HT1080 (cell line): ENCODE data around the gene ADCY5. TPM values are rescaled to one million over a fixed set of nuclear protein-coding genes. Genes with fewer than 3 reads are reported as not detected.

Experiments
- DNase-seq: peaks from one replicate; pipeline ENCODE4 v3.0.0-alpha.2; 2015; ENCODE audit warnings: low read depth
- total RNA-seq: library from RNA; depleted of rRNA; stranded (reverse); fragments of >200 nt; shearing (Covaris generic); gene quantifications from 2 replicates; pipeline ENCODE4 v1.2.3, GENCODE V29; 2014

ADCY5 gene
- total RNA-seq, 1 experiment from 2014 or later, result 1.7 TPM

DNA sequence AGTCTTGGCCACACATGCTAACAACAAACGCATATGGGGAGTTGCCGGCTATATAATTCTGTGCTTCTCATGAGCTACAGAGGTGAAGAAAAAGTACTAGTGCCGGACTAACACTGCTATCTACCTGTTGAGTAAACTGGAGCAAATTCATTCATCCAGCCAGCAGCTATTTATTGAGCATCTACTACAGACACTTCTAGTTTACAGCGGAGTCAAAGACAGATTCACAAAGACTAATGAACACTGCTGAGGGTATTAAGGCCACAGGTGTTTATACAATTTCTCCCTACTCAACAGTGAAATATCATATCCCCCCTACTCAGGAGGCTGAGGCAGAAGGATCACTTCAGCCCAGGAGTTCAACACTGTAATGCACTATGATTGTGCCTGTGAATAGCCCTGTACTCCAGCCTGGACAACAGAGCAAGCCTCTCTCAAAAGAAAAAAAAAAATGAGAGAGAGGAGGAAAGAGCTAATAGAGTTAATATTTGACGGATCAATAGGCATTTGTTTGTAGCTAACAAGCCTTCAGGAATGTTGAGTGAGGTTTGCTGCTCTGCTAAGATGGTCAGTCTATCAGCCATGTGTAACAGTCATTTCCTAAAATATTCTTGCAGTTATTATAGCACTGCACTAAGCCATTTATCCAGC is 17.8 kb downstream of the ADCY5 start:
- DNase-seq, result no peak

DNA sequence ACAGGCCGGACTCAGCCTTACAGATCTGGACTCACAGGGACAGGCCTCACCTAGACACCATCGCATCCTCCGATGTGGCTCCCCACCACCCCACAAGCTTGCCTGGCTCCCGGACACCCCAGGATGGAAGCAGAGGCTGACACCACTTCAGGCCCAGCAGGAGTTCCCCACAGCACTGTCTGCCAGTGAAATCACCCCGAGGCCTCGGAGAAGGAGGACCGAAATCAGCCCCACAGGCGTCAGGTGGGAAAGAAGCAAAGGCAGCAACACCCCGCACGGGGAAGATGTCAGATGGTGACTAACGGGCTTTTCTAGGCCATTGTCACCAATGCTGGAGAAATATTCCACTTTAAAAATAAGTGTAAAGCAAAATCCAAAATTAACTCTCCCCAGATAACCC is 18.6 kb downstream of the ADCY5 start:
- DNase-seq, result no peak

DNA sequence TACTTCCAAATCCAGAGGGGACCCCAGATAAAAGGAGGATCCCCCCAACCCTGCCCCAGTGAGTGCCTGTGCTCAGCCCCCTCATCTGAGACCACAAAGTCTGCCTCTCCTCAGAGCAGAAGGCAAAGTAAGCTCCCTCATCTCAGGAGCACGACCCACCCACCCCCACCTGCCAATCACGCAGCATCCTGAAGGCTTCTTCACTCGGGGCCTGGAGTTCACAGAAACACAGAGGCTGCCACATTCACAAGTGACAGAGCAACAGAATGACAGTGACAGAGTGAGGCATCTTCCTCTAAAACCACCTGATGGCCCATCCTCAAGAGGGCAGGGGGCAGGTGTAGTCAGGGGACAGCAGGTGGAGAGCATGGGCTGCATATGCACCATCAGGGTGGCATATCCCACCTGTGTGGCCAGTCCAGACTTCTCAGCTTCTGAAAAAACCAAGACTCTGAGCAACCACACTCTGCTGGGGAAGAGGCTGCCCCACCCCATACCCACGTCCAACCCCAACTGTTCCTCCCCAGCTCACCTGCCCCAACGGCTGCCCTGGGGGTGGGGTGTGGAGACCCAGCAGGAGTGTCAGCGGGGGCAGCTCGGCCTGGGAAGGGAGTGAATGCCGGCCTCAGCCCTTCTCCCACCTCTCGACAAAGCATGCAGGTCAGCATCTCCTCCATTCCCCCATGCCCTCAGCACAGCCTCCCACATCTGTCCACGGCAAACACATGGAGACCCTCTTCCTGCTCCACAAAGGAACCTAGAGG is 19.3 kb downstream of the ADCY5 start:
- no peak for DNase-seq

DNA sequence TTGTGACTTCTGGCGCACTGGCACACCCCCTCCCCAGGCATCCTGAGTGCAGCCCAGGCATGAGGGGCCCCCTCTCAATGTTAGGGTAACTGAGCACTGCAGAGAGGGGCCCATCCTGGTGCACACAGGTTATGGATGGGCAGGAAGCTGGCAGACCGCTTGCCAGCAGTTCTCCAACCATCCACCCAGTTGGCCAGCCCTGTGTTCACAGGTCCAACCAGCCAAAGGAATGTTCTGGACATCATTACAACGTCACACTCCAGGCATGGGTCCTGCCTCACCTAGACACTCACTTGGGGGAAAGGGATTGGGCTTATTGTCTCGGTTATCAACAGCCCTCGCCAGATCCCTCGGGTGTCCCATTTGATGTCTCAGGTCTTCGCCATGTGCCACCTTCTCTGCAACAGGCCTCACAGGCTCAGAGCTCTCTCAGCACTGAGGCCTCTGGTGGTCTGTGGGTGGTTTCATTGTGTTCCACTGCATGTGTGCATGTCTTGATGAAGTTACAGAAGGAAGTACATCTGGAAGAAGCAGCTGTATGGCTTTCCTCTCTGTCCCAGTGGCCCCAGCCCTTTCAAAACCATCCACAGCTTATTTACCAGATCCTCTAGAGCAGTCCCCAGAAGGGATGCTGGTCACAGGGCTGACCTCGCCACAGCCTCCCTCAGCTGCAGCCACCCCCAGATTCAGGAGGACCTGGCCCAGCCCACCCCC is 23.7 kb downstream of the ADCY5 start:
- no peak for DNase-seq

DNA sequence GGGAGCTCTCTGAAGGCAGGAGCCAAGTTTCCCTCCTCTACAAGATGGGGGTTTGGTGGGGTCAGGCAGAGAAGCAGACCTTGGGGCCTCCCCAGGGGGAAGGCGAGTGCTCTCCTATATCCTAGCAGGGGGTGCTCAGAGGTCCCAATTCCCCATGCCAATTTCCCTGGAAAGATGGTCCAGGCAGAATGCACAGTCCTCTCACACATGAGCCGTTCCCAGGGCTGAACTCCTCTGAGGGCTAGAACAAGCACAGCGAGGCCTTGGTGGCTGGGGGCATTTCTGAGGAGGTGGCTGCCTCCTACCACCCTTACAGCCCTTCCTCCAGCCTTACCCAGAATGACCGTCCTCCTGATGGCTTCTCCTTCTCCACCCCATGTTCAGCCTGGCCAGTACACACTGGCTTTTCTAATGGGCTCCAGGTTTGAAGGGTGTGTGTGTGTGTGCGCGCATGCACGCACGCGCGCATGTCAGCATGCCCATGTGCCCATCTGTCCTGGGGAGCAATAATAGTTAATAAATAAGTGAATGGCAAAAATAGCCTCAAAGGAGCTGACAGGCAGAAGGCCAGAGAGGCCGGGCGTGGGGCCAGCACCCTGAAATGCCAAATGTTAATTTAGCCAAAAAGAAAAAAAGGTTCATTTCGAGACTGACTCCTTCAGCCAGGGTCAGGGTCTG is 24.4 kb downstream of the ADCY5 start:
- DNase-seq, result no peak

DNA sequence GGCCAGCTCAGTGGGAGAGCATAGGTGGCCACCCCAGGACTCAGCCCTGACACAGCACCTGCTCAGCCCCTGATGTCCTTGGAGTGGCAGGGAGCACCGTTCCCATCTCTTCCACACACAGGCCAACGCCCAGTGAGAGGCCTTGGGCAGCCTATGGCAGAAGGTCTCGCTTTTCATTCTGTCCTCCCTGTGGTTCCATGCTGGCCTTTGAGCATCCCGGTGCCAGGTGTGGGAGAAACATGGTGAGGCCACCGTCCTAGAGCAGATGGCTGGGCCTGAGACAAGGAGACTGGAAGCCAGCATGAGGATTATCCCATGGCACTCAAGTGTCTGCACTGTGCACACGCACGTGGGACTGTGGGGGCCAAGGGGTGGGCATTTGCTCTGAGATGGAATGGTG is 25.1 kb downstream of the ADCY5 start:
- DNase-seq, result no peak

DNA sequence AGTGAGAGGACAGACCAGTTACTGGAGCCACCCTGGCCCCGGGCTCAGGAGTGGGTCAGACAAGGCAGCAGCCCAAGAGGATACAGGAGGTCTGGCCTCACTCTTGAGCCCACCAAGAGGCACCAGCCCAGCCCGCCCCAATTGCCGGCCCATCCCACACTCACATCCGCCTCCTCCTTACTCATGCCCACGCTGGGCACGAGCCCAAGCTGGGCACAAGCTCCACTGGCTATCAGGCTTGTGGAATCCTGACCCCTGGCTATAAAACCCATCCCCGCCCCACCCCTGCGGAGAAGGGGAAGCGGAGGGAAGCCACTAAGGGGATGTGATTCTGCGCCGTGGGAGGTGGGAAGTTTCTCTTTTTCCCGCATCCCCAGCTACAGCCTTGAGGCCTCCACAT is 25.9 kb downstream of the ADCY5 start:
- DNase-seq, result no peak

DNA sequence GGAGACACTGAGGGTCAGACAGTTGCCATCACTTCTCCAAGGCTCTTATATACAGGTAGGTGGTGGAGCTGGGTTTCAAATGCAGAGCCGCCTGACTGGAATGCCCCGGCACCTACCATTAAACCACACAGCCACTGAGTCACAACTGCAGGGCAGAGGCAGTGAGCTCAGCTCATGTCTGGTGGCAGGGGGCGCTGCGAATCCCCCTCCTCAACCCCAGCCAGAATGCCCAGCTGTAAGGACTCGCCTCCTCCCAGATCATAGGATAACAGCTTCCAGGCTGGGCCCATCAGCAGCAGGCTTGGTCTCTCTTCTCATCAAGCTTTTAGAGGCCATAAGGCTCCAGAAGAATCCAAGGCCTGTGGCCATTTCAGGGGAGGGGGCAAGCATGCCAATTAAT is 26.4 kb downstream of the ADCY5 start:
- no peak for DNase-seq

DNA sequence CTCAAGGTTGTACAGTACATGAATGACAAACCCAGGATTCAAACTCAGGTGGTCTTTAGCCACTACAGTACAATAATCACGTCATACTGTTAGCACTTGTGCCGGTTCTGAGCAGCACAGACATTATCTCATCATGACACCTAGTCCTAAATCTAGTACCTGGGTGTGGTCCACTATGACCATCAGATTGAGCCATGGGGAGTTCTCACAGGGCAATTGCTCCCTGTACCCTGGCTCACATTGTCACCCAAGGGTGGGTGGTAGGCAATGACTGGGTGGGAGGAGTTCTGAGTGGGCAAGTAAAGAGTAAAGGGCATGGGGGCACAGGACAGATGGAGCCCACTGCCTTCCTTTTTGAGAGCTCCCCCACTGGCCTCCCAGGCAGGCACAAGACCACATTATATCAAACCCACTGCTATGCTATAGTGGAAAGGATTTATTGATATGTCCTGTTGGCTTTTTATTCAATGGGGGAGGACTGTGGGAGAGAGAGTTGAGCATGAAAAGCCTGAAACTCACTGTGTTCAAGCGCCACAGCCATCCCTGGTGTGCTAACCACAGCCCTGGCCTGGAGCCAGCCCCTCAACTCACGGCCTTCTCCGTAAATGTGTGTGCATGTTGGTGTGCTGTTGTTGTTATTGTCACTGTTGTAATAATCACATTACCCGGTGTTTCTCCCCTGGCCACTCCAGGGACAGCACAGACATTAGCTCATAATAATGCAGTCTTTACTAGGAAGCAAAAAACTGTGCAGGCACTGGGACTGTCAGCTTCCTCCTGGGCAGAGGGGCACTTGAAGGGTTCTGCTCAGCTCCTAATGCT is 27.3 kb downstream of the ADCY5 start:
- no peak for DNase-seq

DNA sequence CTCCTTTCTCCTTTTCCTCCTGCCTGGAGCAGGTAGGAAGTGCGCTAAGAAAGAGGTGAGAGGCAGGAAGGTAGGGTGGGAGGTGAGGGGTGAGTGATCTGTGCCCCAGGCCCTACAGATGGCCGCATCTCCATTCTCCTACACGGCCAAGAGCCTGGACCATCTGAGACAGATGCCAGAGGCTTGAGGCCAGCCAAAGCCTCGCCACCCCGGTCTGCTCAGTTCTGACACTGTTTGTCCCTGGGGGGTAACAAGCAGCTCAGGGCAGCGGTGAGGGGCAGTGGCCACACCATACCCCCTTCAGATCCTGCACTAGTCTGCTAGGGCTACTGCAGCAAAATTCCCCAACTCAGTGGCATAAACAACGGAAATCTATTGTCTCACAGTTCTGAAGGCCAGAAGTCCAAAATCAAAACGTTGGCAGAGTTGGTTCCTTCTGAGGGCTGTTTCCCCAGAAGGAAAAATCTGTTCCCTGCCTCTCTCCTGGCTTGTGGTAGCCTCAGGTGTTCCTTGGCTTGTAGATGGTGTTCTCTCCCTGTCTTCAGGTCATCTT is 28.4 kb downstream of the ADCY5 start:
- no peak for DNase-seq

DNA sequence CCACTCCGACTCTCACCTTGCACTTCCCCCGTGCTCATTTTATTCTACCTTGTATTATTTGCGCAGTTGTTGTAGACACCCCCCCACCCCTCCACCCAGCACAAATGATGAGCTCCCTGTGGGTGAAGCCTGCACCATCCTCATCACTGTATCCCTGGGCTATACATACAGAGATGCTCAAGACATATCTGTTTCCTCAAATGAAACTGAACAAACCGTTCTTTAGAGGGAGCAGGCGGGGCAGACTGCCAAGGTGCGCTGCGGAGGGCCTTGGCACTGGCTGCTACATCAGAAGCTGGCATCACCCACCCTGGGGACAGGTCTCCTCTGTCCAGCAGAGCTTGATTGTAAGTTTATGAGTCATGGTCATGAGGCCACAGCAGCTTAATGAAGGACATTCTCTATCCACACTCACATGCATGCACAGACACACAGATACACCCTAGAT is 29.0 kb downstream of the ADCY5 start:
- peak; percentile 29 for DNase-seq

DNA sequence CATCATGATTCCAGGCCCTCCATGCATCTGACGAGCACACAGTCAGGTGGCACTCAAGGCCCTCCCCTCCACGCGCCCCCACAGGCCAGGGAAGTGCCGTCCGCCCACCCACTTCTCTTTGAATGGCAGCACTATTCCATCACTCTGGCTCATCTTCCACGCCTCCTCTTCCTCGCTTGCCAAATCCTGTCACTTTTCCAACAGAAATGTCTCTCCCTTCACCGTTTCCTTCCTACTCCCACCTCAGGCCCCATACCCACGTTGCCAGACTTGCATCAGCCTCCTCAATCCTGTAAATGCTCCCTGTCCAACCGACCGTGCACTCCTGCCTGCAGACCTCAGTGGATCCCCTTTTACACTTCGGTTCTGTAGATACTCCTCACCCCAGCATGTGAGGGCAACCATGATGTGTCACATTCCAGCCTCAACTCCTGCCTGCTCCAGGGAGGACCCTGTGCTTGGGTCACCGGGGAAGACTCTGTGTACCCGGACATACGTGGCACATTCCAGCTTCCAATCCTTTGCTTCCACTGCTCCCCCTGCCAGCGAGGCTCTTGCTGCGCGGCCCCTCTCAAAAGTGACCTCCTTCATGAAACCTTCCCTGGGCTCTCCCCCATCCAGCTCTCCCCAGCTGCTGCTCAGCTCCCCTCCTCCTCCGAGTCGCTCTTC is 29.6 kb downstream of the ADCY5 start:
- no peak for DNase-seq

DNA sequence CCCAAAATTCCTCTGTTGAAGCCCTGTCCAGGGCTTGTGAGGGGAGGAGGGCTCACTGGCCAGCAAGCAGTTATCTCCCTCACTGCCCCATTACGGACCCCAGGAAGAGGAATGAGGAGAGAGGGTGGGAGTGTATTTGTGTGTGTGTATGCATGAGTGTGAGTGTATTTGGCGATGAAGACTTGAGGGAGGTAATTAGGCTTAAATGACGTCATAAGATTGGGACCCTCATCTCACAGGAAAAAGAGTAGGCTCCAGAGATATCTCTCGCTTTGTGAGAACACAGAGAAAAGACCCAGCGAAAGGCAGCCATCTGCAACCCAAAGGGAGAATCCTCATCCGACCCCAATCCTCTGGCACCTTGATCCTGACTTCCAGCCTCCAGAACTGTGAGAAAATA is 32.2 kb downstream of the ADCY5 start:
- no peak for DNase-seq

DNA sequence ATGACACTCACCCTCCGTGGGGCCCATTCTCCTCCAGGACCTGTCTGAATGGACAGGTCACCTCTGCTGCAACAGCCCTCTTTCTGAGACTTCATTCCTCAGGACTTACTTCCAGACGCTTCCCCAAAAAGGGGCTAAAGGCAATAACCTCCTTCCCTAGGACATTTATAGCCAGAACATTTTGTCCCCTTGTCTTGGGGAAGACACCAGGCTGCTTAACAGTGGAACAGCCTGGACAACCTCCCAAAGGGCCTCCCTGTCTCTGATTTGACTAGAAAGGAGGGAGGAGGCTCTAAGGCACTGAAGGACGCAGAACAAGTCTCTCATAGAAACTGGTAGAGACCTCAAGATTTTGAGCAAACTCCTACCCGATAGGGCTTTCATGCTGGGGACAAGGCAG is 32.7 kb downstream of the ADCY5 start:
- no peak for DNase-seq

DNA sequence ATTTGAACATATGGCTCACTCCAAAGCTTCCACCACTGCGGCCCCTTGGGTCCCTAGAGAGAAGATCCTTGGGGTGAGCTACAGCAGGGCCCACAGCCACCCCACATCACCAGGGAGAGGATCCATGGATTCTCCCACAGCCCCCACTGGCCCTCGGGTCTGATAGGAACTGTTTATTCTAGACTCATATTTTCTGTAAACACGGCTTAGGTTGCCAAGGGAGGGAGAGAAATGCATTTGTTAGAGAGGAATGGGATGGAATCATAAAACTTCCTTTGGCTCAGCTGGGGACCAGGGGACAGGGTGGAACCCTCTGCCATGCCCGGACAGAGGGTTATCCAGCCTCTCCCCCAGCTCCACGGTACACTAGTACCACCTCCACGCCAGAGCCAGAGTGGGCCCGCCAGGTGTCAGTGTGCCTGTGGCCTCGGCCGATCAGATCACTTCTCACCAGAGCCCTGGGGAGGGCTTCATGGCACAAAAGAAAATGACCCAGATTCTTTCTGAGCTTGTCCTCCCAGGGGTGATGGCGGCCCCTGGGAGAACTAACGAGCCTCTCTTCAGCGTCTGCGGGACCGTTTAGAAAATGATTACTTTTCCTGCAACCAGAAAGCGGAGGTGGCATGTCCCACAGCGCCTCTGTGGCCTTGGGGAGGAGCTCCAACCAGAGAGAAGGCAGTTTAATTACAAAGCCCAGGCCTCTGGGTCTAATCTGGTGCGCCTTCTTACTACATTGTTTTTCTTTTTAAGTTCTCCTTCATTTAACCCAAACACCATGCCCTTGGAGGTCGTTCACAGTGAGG is 33.7 kb downstream of the ADCY5 start:
- DNase-seq, result no peak

DNA sequence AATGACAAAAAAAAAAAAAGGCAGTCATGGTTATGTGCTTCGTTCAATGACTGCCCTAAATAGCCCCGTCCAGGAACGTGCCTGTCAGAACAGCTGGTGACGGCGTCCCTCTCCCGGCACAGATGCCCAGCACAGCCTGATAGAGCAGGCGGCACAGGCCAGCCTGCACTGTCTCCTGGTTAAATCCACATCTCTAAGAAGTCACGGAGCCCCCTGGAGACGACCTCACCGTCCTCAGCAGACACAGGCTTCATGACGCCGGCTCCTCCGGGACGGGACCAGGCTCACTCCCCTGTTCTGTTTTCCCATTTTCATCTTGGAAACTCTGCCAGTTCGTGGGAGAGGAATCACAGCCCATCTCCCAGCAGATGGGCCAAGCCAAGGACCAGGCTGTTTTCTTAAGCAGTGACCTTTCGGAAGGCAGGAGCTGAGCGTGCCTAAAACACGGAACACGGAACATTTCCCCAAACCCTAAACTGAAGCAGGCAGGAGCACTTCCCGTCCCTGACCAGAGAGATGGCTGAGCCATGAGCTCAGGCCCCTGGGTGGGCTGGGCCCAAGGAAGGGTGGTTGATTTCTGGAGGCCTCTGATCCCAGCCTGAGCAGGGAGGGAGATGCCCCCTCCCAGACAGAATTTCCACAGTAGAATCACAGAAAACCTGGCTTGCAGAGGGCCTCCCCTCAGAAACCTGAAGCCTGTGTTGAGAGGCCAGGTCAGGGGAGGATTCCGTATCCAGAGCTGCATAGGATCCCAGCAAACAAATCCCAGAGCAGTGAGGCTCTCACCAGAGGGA is 35.9 kb downstream of the ADCY5 start:
- no peak for DNase-seq

DNA sequence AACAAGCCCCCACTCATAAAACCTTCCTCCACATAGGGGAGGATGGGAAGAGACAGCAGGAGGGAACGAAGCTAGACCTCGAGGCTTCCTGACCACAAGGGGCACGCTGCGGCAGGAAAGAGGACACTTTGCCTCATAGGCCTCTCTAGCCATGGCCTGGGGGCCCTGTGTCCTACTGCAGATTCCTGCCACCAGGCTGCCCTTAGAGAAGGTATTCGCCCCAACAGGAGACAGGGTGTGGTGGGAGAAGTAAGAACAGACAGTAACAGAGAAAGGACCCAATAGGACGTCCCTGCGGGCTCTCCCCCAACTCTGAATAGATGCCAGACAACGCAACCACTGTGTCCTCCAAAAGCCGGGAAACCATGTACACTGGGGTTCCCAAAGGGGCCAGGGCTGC is 36.8 kb downstream of the ADCY5 start:
- DNase-seq, result no peak

DNA sequence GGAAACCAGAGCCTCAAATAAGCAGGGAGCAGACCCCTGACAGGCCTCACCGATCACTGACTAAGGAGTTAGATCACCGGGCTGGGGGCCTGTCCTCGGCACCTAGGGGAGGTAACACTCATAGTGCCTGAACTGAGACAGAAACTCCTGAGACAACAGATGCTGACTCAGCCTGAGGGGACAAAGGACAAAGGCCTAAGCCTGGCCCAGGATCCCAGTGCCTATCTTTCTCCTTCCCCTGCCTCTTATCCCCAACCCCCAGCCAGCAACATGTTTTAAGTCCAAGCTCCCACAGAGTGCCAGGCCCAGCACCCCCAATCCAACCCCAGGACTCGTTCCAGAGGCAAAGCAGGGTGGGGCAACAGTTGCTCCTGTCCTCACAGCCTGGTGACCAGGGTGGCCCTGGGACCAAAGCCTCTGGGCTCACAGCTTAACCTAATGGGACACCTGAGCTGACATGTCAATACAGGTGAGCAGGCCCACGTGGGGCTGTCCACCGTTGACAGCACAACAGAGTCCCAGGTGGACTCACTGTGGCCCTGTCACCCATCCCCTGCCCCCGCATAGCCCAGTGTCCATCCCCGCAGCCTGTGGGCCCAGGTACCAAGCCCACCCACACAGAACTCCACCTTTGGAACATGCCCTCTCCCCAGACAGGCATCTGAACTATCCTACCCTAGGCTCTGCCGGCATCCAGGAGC is 37.4 kb downstream of the ADCY5 start:
- no peak for DNase-seq
